HCT116 (cell line): ENCODE measurements around the gene RARS1.

Experiments used
- ATF3 ChIP-seq: IDR thresholded peaks from 2 replicates; pipeline ENCODE4 v1.6.1; 2012
- EZH2phosphoT487 ChIP-seq: fragments of 200-600 bp; IDR thresholded peaks from 2 replicates; pipeline ENCODE4 v1.6.1; 2018; ENCODE audit warnings: antibody characterized with exemption, borderline replicate concordance
- FOSL1 ChIP-seq: IDR thresholded peaks from 2 replicates; pipeline ENCODE4 v1.6.1; 2012; ENCODE audit warnings: low read depth
- POLR2A ChIP-seq: IDR thresholded peaks from 2 replicates; pipeline ENCODE4 v1.7.0; 2011; ENCODE audit warnings: borderline replicate concordance; ENCODE audit not compliant: insufficient read depth, insufficient read length; ENCODE audit errors: extremely low read depth
- POLR2AphosphoS5 ChIP-seq: IDR thresholded peaks from 2 replicates; pipeline ENCODE4 v1.6.1; 2011; ENCODE audit warnings: mild to moderate bottlenecking, low read depth, low read length, moderate library complexity
- YY1 ChIP-seq: IDR thresholded peaks from 2 replicates; pipeline ENCODE4 v1.6.1; 2011; ENCODE audit warnings: low read length, low read depth, moderate library complexity, mild to moderate bottlenecking; ENCODE audit not compliant: insufficient replicate concordance; ENCODE audit errors: extremely low read depth
- ZFX ChIP-seq: fragments of 450-650 bp; IDR thresholded peaks from 2 replicates; pipeline ENCODE4 v1.6.1; 2017
- ZNF274 ChIP-seq: fragments of 200-500 bp; sonication (Bioruptor generic); IDR thresholded peaks from 2 replicates; pipeline ENCODE4 v1.6.1; 2014; ENCODE audit warnings: mild to moderate bottlenecking, low read depth, low read length, inconsistent platforms
- TF ChIP-seq, protein P1 (sequence below), 3 experiments: fragments of 200-600 bp in 1 of 3; sonication (generic) in 1 of 3; IDR thresholded peaks in 2 of 3; conservative IDR thresholded peaks in 1 of 3; 2 replicates each; pipeline ENCODE4 v1.5.1; 2012 to 2017; ENCODE audit warnings: low read depth in 2 of 3, low read length in 2 of 3, antibody characterized with exemption in 1 of 3, borderline replicate concordance in 1 of 3, control low read depth in 1 of 3, mild to moderate bottlenecking in 1 of 3, mixed read lengths in 1 of 3, mixed run types in 1 of 3, moderate library complexity in 1 of 3; ENCODE audit not compliant: insufficient read depth in 1 of 3
- TF ChIP-seq, protein P2 (sequence below): IDR thresholded peaks from 2 replicates; pipeline ENCODE4 v1.6.1; 2012; ENCODE audit warnings: low read depth
- TF ChIP-seq, protein P3 (sequence below): IDR thresholded peaks from 2 replicates; pipeline ENCODE4 v1.6.1; 2012

- TF ChIP-seq, protein P1, sequence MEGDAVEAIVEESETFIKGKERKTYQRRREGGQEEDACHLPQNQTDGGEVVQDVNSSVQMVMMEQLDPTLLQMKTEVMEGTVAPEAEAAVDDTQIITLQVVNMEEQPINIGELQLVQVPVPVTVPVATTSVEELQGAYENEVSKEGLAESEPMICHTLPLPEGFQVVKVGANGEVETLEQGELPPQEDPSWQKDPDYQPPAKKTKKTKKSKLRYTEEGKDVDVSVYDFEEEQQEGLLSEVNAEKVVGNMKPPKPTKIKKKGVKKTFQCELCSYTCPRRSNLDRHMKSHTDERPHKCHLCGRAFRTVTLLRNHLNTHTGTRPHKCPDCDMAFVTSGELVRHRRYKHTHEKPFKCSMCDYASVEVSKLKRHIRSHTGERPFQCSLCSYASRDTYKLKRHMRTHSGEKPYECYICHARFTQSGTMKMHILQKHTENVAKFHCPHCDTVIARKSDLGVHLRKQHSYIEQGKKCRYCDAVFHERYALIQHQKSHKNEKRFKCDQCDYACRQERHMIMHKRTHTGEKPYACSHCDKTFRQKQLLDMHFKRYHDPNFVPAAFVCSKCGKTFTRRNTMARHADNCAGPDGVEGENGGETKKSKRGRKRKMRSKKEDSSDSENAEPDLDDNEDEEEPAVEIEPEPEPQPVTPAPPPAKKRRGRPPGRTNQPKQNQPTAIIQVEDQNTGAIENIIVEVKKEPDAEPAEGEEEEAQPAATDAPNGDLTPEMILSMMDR (IDR thresholded peaks at IDR 0.05 in 2 of 3, conservative IDR thresholded peaks at IDR 0.05 in 1 of 3; ENCODE audit: borderline replicate concordance in 1 of 3, insufficient read depth in 1 of 3, low read depth in 2 of 3, low read length in 2 of 3), result no peak
- TF ChIP-seq, protein P2, sequence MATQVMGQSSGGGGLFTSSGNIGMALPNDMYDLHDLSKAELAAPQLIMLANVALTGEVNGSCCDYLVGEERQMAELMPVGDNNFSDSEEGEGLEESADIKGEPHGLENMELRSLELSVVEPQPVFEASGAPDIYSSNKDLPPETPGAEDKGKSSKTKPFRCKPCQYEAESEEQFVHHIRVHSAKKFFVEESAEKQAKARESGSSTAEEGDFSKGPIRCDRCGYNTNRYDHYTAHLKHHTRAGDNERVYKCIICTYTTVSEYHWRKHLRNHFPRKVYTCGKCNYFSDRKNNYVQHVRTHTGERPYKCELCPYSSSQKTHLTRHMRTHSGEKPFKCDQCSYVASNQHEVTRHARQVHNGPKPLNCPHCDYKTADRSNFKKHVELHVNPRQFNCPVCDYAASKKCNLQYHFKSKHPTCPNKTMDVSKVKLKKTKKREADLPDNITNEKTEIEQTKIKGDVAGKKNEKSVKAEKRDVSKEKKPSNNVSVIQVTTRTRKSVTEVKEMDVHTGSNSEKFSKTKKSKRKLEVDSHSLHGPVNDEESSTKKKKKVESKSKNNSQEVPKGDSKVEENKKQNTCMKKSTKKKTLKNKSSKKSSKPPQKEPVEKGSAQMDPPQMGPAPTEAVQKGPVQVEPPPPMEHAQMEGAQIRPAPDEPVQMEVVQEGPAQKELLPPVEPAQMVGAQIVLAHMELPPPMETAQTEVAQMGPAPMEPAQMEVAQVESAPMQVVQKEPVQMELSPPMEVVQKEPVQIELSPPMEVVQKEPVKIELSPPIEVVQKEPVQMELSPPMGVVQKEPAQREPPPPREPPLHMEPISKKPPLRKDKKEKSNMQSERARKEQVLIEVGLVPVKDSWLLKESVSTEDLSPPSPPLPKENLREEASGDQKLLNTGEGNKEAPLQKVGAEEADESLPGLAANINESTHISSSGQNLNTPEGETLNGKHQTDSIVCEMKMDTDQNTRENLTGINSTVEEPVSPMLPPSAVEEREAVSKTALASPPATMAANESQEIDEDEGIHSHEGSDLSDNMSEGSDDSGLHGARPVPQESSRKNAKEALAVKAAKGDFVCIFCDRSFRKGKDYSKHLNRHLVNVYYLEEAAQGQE, result no peak
- TF ChIP-seq POLR2A, result no peak
- no peak for TF ChIP-seq FOSL1
- TF ChIP-seq EZH2phosphoT487, result no peak
- TF ChIP-seq ATF3, result no peak
- TF ChIP-seq, protein P3, sequence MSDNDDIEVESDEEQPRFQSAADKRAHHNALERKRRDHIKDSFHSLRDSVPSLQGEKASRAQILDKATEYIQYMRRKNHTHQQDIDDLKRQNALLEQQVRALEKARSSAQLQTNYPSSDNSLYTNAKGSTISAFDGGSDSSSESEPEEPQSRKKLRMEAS, result no peak
- TF ChIP-seq POLR2AphosphoS5, result no peak
- TF ChIP-seq ZNF274, result no peak
- no peak for TF ChIP-seq YY1
- TF ChIP-seq ZFX, result no peak
Measured at GRCh38 chr5:168451565-168451964, 34.7 kb upstream of the RARS1 start.
